Measurements from ENCODE around the gene MAP2.

GRCh38 chr2:209644842-209645241 lies 221.0 kb downstream of the MAP2 start:
- TF ChIP-seq CTCF (optimal IDR thresholded peaks at IDR 0.05 in 1 of 3, IDR thresholded peaks at IDR 0.05 in 1 of 3, conservative IDR thresholded peaks at IDR 0.05 in 1 of 3; ENCODE audit: extremely low read depth in 1 of 3, insufficient read depth in 2 of 3, low read length in 3 of 3): no peak
- TF ChIP-seq EZH2 (IDR thresholded peaks at IDR 0.05; ENCODE audit: low read length): no peak
